HCT116 (cell line): ENCODE data around the gene A4GALT. TPM values are rescaled to one million over a fixed set of nuclear protein-coding genes. Genes with fewer than 3 reads are reported as not detected.

Source experiments
- ATAC-seq: fragments of 200-7000 bp; cut with Tn5 transposase; 2 replicates; pipeline ENCODE4 v1.9.1; 2020; ENCODE audit warnings: mild to moderate bottlenecking, moderate library complexity
- BruUV-seq: library from RNA; stranded (reverse); fragments of 400-500 nt; replicated peaks from 2 replicates; lab custom pipeline; 2021; lab: Mats Ljungman, UMichigan
- CTCF ChIA-PET: fragments of 300-600 bp; sonication (Branson Sonifier 250); formaldehyde crosslinking; loops from one replicate; lab custom pipeline; 2021; ENCODE audit warnings: antibody characterized with exemption; lab: Charles Lee
- POLR2A ChIA-PET: fragments of 300-600, 350-600 bp; sonication (Branson Sonifier 250); formaldehyde crosslinking; loops from one replicate; lab custom pipeline; 2021; ENCODE audit warnings: antibody characterized with exemption; lab: Charles Lee
- RAD21 ChIA-PET, 2 experiments: fragments of 300-600 bp; sonication (Branson Sonifier 250); formaldehyde crosslinking; loops; one replicate each; lab custom pipeline; 2023; ENCODE audit warnings: low total read pairs in 2 of 2; ENCODE audit not compliant: uncharacterized antibody in 2 of 2, unreplicated experiment in 2 of 2, low non-redundant PET in 1 of 2; lab: Charles Lee
- DNase-seq: peaks from one replicate; pipeline ENCODE4 v3.0.0-alpha.2; 2010; ENCODE audit warnings: low read depth, low spot score
- H2AFZ ChIP-seq: fragments of 200-600 bp; shearing (Covaris generic), sonication (generic); 2 replicates; pipeline ENCODE4 v1.6.1; 2017; ENCODE audit warnings: low read depth, mixed run types, mixed read lengths, antibody characterized with exemption, low read length; ENCODE audit not compliant: poor library complexity, severe bottlenecking
- H3K27ac ChIP-seq: 2 replicates; pipeline ENCODE4 v1.5.1; 2012; ENCODE audit warnings: low read depth, low read length
- H3K27me3 ChIP-seq: fragments of 200-600 bp; sonication (generic); 2 replicates; pipeline ENCODE4 v1.6.1; 2016; ENCODE audit warnings: mixed run types, low read length, mixed read lengths; ENCODE audit not compliant: insufficient read depth
- H3K36me3 ChIP-seq, 2 experiments: fragments of 200-500 bp in 1 of 2; fragments of 200-600 bp in 1 of 2; sonication (Bioruptor generic) in 1 of 2; sonication (generic) in 1 of 2; 2 replicates each; pipeline versions ENCODE4 v1.5.1 to v1.6.1; 2014 to 2016; ENCODE audit warnings: low read length in 2 of 2, inconsistent platforms in 1 of 2, mixed read lengths in 1 of 2, mixed run types in 1 of 2; ENCODE audit not compliant: insufficient read depth in 2 of 2, control insufficient read depth in 1 of 2
- H3K4me1 ChIP-seq, 2 experiments: fragments of 200-600 bp in 1 of 2; sonication (generic) in 1 of 2; 2 replicates each; pipeline versions ENCODE4 v1.5.1 to v1.6.1; 2012 to 2017; ENCODE audit warnings: low read length in 2 of 2, inconsistent platforms in 1 of 2, mild to moderate bottlenecking in 1 of 2, mixed read lengths in 1 of 2, mixed run types in 1 of 2, moderate library complexity in 1 of 2; ENCODE audit not compliant: insufficient read depth in 2 of 2, control insufficient read depth in 1 of 2
- H3K4me2 ChIP-seq: fragments of 200-600 bp; sonication (generic); 2 replicates; pipeline ENCODE4 v1.6.1; 2017; ENCODE audit warnings: mixed run types, low read length, mixed read lengths
- H3K4me3 ChIP-seq, 2 experiments: fragments of 200-600 bp in 1 of 2; sonication (generic) in 1 of 2; replicated peaks in 1 of 2; 2 replicates each; pipeline ENCODE4 v1.5.1; 2011 to 2016; ENCODE audit warnings: low read length in 2 of 2, control low read depth in 1 of 2, low read depth in 1 of 2, mild to moderate bottlenecking in 1 of 2, mixed read lengths in 1 of 2, mixed run types in 1 of 2
- H3K79me2 ChIP-seq: fragments of 200-600 bp; sonication (generic); 2 replicates; pipeline ENCODE4 v1.6.1; 2017; ENCODE audit warnings: mild to moderate bottlenecking, mixed run types, low read length, moderate library complexity, mixed read lengths; ENCODE audit not compliant: insufficient read depth
- H3K9ac ChIP-seq: fragments of 200-600 bp; sonication (generic); 2 replicates; pipeline ENCODE4 v1.6.1; 2016; ENCODE audit warnings: low read length, mixed read lengths
- H3K9me2 ChIP-seq: fragments of 200-600 bp; sonication (generic), shearing (Covaris generic); 2 replicates; pipeline ENCODE4 v1.6.1; 2017; ENCODE audit warnings: mixed run types, mild to moderate bottlenecking, moderate library complexity; ENCODE audit not compliant: insufficient read depth
- H3K9me3 ChIP-seq, 2 experiments: fragments of 200-500 bp in 1 of 2; fragments of 200-600 bp in 1 of 2; sonication (Bioruptor generic) in 1 of 2; sonication (generic) in 1 of 2; 2 replicates each; pipeline ENCODE4 v1.6.1; 2014 to 2017; ENCODE audit warnings: low read length in 2 of 2, mixed read lengths in 2 of 2, inconsistent platforms in 1 of 2, low read depth in 1 of 2, mild to moderate bottlenecking in 1 of 2, mixed run types in 1 of 2, moderate library complexity in 1 of 2; ENCODE audit not compliant: control insufficient read depth in 1 of 2, insufficient read depth in 1 of 2
- H4K20me1 ChIP-seq: fragments of 200-600 bp; sonication (generic), shearing (Covaris generic); 2 replicates; pipeline ENCODE4 v1.6.1; 2017; ENCODE audit warnings: mixed run types, mild to moderate bottlenecking, moderate library complexity; ENCODE audit not compliant: insufficient read depth
- CEBPB ChIP-seq: IDR thresholded peaks from 2 replicates; pipeline ENCODE4 v1.6.1; 2012; ENCODE audit warnings: low read depth
- ELF1 ChIP-seq: IDR thresholded peaks from 2 replicates; pipeline ENCODE4 v1.6.1; 2012; ENCODE audit warnings: low read depth, borderline replicate concordance
- FOSL1 ChIP-seq: IDR thresholded peaks from 2 replicates; pipeline ENCODE4 v1.6.1; 2012; ENCODE audit warnings: low read depth
- POLR2A ChIP-seq: IDR thresholded peaks from 2 replicates; pipeline ENCODE4 v1.7.0; 2011; ENCODE audit warnings: borderline replicate concordance; ENCODE audit not compliant: insufficient read depth, insufficient read length; ENCODE audit errors: extremely low read depth
- POLR2AphosphoS5 ChIP-seq: IDR thresholded peaks from 2 replicates; pipeline ENCODE4 v1.6.1; 2011; ENCODE audit warnings: mild to moderate bottlenecking, low read depth, low read length, moderate library complexity
- RAD21 ChIP-seq: IDR thresholded peaks from 2 replicates; pipeline ENCODE4 v1.6.1; 2012; ENCODE audit warnings: low read depth, mild to moderate bottlenecking
- SP1 ChIP-seq: IDR thresholded peaks from 2 replicates; pipeline ENCODE4 v1.6.1; 2012; ENCODE audit warnings: low read depth
- SRF ChIP-seq: IDR thresholded peaks from 2 replicates; pipeline ENCODE4 v1.6.1; 2012; ENCODE audit warnings: low read depth
- TCF7L2 ChIP-seq: IDR thresholded peaks from 2 replicates; pipeline ENCODE4 v1.7.0; 2011; ENCODE audit warnings: borderline replicate concordance, inconsistent platforms; ENCODE audit not compliant: insufficient read depth, insufficient read length; ENCODE audit errors: extremely low read depth
- ZFX ChIP-seq: fragments of 450-650 bp; IDR thresholded peaks from 2 replicates; pipeline ENCODE4 v1.6.1; 2017
- ZNF274 ChIP-seq: fragments of 200-500 bp; sonication (Bioruptor generic); IDR thresholded peaks from 2 replicates; pipeline ENCODE4 v1.6.1; 2014; ENCODE audit warnings: mild to moderate bottlenecking, low read depth, low read length, inconsistent platforms
- intact Hi-C: fragments of 100-400 bp; cut with micrococcal nuclease; formaldehyde crosslinking; loops from 2 replicates; pipeline ENCODE4 v1.10.0; 2022
- total RNA-seq: library from RNA; stranded (reverse); gene quantifications from one replicate; pipeline ENCODE4 v1.2.1, GENCODE V29; 2021; ENCODE audit not compliant: unreplicated experiment
- TF ChIP-seq, protein P1 (sequence below): IDR thresholded peaks from 2 replicates; pipeline ENCODE4 v1.6.1; 2012
- TF ChIP-seq, protein P2 (sequence below): IDR thresholded peaks from 2 replicates; pipeline ENCODE4 v1.6.1; 2012; ENCODE audit warnings: low read depth
- TF ChIP-seq, protein P3 (sequence below): IDR thresholded peaks from 2 replicates; pipeline ENCODE4 v1.6.1; 2012

The A4GALT gene
- total RNA-seq, 1 experiment from 2014 or later, result 16.0 TPM

DNA sequence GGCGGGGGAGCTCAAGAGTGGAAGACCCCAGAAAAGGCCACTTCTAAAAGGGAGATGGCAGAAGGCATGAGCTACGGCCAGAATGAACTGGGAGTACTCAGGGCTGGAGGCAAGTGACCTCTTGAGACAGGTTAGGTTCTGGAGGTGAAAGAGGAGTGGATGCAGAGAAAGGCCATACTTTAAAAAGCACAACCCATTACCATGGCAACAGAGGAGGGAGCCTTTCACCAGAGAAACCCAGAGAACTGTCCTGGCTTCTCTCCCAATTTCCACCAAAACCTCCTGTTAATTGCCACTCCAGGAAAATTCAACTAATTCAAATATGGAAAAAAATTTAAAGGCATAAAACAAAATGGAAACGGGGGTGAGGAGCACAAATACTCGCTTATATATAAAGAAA lies 15.8 kb downstream of the A4GALT start:
- no peaks in the 10 kb centered on the region for H4K20me1 ChIP-seq
- H3K79me2 ChIP-seq, result peaks cover 27% of the 10 kb centered on the region
- DNase-seq (no peak), ATAC-seq (no peak)
- CTCF ChIA-PET, result no interaction called here
- TF ChIP-seq RAD21, result no peak
- TF ChIP-seq, protein P1, sequence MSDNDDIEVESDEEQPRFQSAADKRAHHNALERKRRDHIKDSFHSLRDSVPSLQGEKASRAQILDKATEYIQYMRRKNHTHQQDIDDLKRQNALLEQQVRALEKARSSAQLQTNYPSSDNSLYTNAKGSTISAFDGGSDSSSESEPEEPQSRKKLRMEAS, result no peak
- TF ChIP-seq TCF7L2, result no peak
- no peak for TF ChIP-seq SP1
- TF ChIP-seq FOSL1, result no peak
- no peak for TF ChIP-seq POLR2A
- intact Hi-C loops, result no loop called here
- POLR2A ChIA-PET, result no interaction called here
- H3K9me3 ChIP-seq, result peaks cover 0 to 4% of the 10 kb centered on the region in 2 experiments; a peak in 1 of 4 replicates
- no peak overlapping the region for H3K4me3 ChIP-seq
- H3K27me3 ChIP-seq, result no peaks in the 10 kb centered on the region
- H3K4me1 ChIP-seq, result peaks cover 0 to 3% of the 10 kb centered on the region in 2 experiments; a peak in 1 of 4 replicates
- no peak overlapping the region for H2AFZ ChIP-seq
- BruUV-seq, result no TSS peak
- no peaks in the 10 kb centered on the region for H3K36me3 ChIP-seq
- no peak overlapping the region for H3K27ac ChIP-seq
- H3K9ac ChIP-seq, result no peak overlapping the region
- no peak overlapping the region for H3K4me2 ChIP-seq
- H3K9me2 ChIP-seq, result no peaks in the 10 kb centered on the region
- RAD21 ChIA-PET, result no interaction called here

DNA sequence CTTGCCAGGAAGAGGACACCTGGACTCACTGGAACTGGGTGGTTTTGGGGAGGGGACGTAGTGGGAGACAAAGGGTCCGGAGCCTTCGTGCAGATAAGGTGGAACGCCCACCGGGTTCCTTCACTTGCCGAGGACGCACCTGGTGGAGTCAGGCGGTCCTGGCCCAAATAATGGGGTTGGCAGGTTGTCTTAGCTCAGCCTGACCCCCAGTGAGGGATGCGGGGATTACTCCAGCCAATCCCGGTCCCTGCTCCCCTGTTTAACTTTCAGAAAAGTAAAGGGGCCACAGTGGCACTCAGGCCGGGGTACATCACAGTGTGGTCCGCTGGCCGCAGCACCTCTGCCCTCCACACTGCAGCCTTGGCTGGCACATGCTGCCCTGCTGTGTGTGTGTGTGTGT lies 18.0 kb downstream of the A4GALT start:
- intact Hi-C loops, result no loop called here
- no peak for TF ChIP-seq ZNF274
- no peak for TF ChIP-seq FOSL1
- TF ChIP-seq CEBPB, result no peak
- no peak for TF ChIP-seq SRF
- TF ChIP-seq TCF7L2, result no peak
- TF ChIP-seq ZFX, result no peak
- no peak for TF ChIP-seq POLR2AphosphoS5
- no peak for TF ChIP-seq ELF1
- TF ChIP-seq, protein P2, sequence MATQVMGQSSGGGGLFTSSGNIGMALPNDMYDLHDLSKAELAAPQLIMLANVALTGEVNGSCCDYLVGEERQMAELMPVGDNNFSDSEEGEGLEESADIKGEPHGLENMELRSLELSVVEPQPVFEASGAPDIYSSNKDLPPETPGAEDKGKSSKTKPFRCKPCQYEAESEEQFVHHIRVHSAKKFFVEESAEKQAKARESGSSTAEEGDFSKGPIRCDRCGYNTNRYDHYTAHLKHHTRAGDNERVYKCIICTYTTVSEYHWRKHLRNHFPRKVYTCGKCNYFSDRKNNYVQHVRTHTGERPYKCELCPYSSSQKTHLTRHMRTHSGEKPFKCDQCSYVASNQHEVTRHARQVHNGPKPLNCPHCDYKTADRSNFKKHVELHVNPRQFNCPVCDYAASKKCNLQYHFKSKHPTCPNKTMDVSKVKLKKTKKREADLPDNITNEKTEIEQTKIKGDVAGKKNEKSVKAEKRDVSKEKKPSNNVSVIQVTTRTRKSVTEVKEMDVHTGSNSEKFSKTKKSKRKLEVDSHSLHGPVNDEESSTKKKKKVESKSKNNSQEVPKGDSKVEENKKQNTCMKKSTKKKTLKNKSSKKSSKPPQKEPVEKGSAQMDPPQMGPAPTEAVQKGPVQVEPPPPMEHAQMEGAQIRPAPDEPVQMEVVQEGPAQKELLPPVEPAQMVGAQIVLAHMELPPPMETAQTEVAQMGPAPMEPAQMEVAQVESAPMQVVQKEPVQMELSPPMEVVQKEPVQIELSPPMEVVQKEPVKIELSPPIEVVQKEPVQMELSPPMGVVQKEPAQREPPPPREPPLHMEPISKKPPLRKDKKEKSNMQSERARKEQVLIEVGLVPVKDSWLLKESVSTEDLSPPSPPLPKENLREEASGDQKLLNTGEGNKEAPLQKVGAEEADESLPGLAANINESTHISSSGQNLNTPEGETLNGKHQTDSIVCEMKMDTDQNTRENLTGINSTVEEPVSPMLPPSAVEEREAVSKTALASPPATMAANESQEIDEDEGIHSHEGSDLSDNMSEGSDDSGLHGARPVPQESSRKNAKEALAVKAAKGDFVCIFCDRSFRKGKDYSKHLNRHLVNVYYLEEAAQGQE, result no peak
- TF ChIP-seq, protein P3, sequence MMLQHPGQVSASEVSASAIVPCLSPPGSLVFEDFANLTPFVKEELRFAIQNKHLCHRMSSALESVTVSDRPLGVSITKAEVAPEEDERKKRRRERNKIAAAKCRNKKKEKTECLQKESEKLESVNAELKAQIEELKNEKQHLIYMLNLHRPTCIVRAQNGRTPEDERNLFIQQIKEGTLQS, result no peak
- ChIA-PET RAD21 (no interaction called here), POLR2A (no interaction called here), CTCF (no interaction called here)
- H3K36me3 ChIP-seq, result no peaks in the 10 kb centered on the region
- no peaks in the 10 kb centered on the region for H3K27me3 ChIP-seq
- no peak overlapping the region for H3K4me3 ChIP-seq
- H3K9me3 ChIP-seq, result no peaks in the 10 kb centered on the region
- H3K4me2 ChIP-seq, result no peak overlapping the region
- H4K20me1 ChIP-seq, result no peaks in the 10 kb centered on the region
- no peak overlapping the region for H3K27ac ChIP-seq
- no peaks in the 10 kb centered on the region for H3K9me2 ChIP-seq
- peaks cover 10% of the 10 kb centered on the region; the same call in 1 of the 2 replicates for H3K79me2 ChIP-seq
- BruUV-seq, result no TSS peak
- peaks cover 19 to 25% of the 10 kb centered on the region in 2 experiments for H3K4me1 ChIP-seq
- no peak for DNase-seq
- no peak overlapping the region for H3K9ac ChIP-seq
- no peak overlapping the region for H2AFZ ChIP-seq
- no peak for ATAC-seq
